ES-I3 (cell line): ENCODE results near the gene BIRC3.

Experiments used
- H3K36me3 ChIP-seq: 2 replicates; pipeline ENCODE4 v1.6.1; 2013; ENCODE audit warnings: mild to moderate bottlenecking, low read length, control low read depth, moderate library complexity; ENCODE audit not compliant: insufficient read depth
- H3K4me1 ChIP-seq: 2 replicates; pipeline ENCODE4 v1.6.1; 2013; ENCODE audit warnings: mild to moderate bottlenecking, control low read depth, low read length; ENCODE audit not compliant: insufficient read depth
- H3K9ac ChIP-seq: 2 replicates; pipeline ENCODE4 v1.6.1; 2013; ENCODE audit warnings: low read depth, mild to moderate bottlenecking, low read length, moderate library complexity
- H3K9me3 ChIP-seq: 2 replicates; pipeline ENCODE4 v1.6.1; 2013; ENCODE audit warnings: mild to moderate bottlenecking, low read length, moderate library complexity; ENCODE audit not compliant: control insufficient read depth, insufficient read depth

Gene BIRC3

GRCh38 chr11:102385085-102386007 lies 68.1 kb downstream of the BIRC3 start:
- peaks cover 4% of the 10 kb centered on the region for H3K36me3 ChIP-seq

GRCh38 chr11:102386136-102386734 lies 69.0 kb downstream of the BIRC3 start:
- Histone ChIP-seq H3K9ac (no peak overlapping the region), H3K36me3 (peaks cover 4% of the 10 kb centered on the region; the same call in 1 of the 2 replicates), H3K4me1 (no peaks in the 10 kb centered on the region), H3K9me3 (no peaks in the 10 kb centered on the region)

More at GRCh38 chr11:102385085-102386007, 68.1 kb downstream of the BIRC3 start:
- Histone ChIP-seq H3K9me3 (no peaks in the 10 kb centered on the region), H3K9ac (no peak overlapping the region), H3K4me1 (no peaks in the 10 kb centered on the region)

- H3K4me1 ChIP-seq: no peaks in the 10 kb centered on the region
- peaks cover 4% of the 10 kb centered on the region; the same call in 1 of the 2 replicates for H3K36me3 ChIP-seq
- no peaks in the 10 kb centered on the region for H3K9me3 ChIP-seq
These were observed 69.9 kb downstream of the BIRC3 start for GRCh38 chr11:102387043-102387781.

More at GRCh38 chr11:102387043-102387781, 69.9 kb downstream of the BIRC3 start:
- H3K9ac ChIP-seq: no peak overlapping the region
